ENCODE measurements around the gene BTBD9.

DNA sequence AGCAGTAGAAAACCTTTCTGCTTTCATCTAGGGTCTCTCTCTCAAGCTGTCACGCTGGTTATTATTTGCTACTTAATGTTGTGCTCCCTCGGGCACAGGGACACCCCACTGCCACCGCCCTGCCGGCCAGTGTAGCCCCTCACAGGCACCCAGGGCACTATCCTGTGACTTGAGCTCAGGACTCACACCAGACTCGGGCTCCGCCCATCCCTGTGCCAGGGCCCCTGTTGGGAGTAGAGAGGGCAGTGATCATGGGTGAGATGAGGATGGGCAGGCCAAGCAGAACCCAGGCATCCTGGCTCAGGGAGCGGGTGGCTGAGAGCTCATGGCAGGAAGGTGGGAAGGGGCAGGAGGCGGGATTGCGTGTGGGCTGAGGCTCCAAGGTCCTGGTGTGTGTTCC is 448.3 kb downstream of the BTBD9 start:
- TF ChIP-seq, protein P1, sequence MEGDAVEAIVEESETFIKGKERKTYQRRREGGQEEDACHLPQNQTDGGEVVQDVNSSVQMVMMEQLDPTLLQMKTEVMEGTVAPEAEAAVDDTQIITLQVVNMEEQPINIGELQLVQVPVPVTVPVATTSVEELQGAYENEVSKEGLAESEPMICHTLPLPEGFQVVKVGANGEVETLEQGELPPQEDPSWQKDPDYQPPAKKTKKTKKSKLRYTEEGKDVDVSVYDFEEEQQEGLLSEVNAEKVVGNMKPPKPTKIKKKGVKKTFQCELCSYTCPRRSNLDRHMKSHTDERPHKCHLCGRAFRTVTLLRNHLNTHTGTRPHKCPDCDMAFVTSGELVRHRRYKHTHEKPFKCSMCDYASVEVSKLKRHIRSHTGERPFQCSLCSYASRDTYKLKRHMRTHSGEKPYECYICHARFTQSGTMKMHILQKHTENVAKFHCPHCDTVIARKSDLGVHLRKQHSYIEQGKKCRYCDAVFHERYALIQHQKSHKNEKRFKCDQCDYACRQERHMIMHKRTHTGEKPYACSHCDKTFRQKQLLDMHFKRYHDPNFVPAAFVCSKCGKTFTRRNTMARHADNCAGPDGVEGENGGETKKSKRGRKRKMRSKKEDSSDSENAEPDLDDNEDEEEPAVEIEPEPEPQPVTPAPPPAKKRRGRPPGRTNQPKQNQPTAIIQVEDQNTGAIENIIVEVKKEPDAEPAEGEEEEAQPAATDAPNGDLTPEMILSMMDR (IDR thresholded peaks at IDR 0.05; ENCODE audit: borderline replicate concordance, extremely low read depth, low read length, poor library complexity, severe bottlenecking): no peak
- no peak for TF ChIP-seq EZH2 (IDR thresholded peaks at IDR 0.05; ENCODE audit: borderline replicate concordance, low read depth, low read length, severe bottlenecking)

Measured in DND-41 (cell line).